Keratinocyte (primary cell): Measurements from ENCODE around the gene RABEP1.

Experiments
- EZH2 ChIP-seq: IDR thresholded peaks from one replicate; pipeline ENCODE4 v1.6.1; 2012; ENCODE audit warnings: inconsistent platforms, mild to moderate bottlenecking, low read length, moderate library complexity
- TF ChIP-seq, protein P1 (sequence below), 3 experiments: IDR thresholded peaks in 1 of 3; conservative IDR thresholded peaks in 1 of 3; optimal IDR thresholded peaks in 1 of 3; 2 replicates in 2 of 3; 3 replicates in 1 of 3; pipeline versions ENCODE3 to v1.5.1; 2011; ENCODE audit warnings: low read length in 3 of 3, mild to moderate bottlenecking in 3 of 3, moderate library complexity in 2 of 3, control low read depth in 1 of 3, inconsistent platforms in 1 of 3; ENCODE audit not compliant: insufficient read depth in 2 of 3; ENCODE audit errors: extremely low read depth in 1 of 3

DNA sequence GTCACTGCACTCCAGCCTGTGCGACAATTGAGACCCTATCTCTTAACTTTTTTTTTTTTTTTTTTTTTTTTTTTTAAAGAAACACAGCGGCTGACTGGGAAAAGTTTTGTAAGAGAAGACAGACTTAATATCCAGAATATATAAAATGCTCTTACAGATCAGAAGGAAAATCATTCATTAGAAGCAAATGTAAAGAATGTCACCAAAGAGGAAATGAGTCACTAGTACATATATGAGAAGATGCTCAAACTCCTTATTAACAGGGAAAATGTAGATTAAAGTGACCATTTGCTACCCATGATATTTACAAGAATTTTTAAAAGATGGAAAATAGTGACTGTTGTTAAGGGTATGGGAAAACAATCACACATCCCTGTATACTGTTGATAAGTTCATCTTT is 48.9 kb downstream of the RABEP1 start:
- TF ChIP-seq EZH2 = no peak
- TF ChIP-seq, protein P1, sequence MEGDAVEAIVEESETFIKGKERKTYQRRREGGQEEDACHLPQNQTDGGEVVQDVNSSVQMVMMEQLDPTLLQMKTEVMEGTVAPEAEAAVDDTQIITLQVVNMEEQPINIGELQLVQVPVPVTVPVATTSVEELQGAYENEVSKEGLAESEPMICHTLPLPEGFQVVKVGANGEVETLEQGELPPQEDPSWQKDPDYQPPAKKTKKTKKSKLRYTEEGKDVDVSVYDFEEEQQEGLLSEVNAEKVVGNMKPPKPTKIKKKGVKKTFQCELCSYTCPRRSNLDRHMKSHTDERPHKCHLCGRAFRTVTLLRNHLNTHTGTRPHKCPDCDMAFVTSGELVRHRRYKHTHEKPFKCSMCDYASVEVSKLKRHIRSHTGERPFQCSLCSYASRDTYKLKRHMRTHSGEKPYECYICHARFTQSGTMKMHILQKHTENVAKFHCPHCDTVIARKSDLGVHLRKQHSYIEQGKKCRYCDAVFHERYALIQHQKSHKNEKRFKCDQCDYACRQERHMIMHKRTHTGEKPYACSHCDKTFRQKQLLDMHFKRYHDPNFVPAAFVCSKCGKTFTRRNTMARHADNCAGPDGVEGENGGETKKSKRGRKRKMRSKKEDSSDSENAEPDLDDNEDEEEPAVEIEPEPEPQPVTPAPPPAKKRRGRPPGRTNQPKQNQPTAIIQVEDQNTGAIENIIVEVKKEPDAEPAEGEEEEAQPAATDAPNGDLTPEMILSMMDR (optimal IDR thresholded peaks at IDR 0.05 in 1 of 3, IDR thresholded peaks at IDR 0.05 in 1 of 3, conservative IDR thresholded peaks at IDR 0.05 in 1 of 3; ENCODE audit: extremely low read depth in 1 of 3, insufficient read depth in 2 of 3, low read length in 3 of 3) = no peak
